GM20431 (cell line): Measurements from ENCODE around the gene TMIGD3.

ENCODE experiments used
- in situ Hi-C: fragments of 300-500 bp; cut with MseI, MboI; formaldehyde crosslinking; loops from one replicate; pipeline ENCODE4 v1.15.0; 2020; ENCODE audit warnings: low sequenced_read_pairs; ENCODE audit not compliant: unreplicated experiment

Gene TMIGD3

GRCh38 chr1:111511370-111511769, 7.9 kb upstream of the TMIGD3 start:
- in situ Hi-C loops, result loop anchor here (25.0 kb wide), 1 partner anchor 151 kb away; no protein-coding TSS in a partner anchor

- in situ Hi-C loops, result loop anchor here (25.0 kb wide), 1 partner anchor 152 kb away; no protein-coding TSS in a partner anchor
Observed at GRCh38 chr1:111509997-111510375, 6.6 kb upstream of the TMIGD3 start.

GRCh38 chr1:111507411-111508201, 4.2 kb upstream of the TMIGD3 start:
- in situ Hi-C loops, result loop anchor here (25.0 kb wide), 1 partner anchor 155 kb away; no protein-coding TSS in a partner anchor

GRCh38 chr1:111506561-111506960, 3.1 kb upstream of the TMIGD3 start:
- in situ Hi-C loops, result loop anchor here (25.0 kb wide), 1 partner anchor 156 kb away; no protein-coding TSS in a partner anchor

GRCh38 chr1:111505641-111506119, 2.2 kb upstream of the TMIGD3 start:
- in situ Hi-C loops, result loop anchor here (25.0 kb wide), 1 partner anchor 157 kb away; no protein-coding TSS in a partner anchor

- in situ Hi-C loops, result loop anchor here (25.0 kb wide), 1 partner anchor 158 kb away; no protein-coding TSS in a partner anchor
Observed at GRCh38 chr1:111504097-111504496, 664 bp upstream of the TMIGD3 start.

- in situ Hi-C loops, result loop anchor here (25.0 kb wide), 1 partner anchor 161 kb away; no protein-coding TSS in a partner anchor
Observed at GRCh38 chr1:111501645-111502044, 1.8 kb downstream of the TMIGD3 start.

GRCh38 chr1:111499026-111499785, 4.2 kb downstream of the TMIGD3 start:
- in situ Hi-C loops, result loop anchor here (10.0 kb wide), 1 partner anchor 246 kb away; no protein-coding TSS in a partner anchor

GRCh38 chr1:111497592-111497991, 5.8 kb downstream of the TMIGD3 start:
- in situ Hi-C loops, result loop anchor here (10.0 kb wide), 1 partner anchor 247 kb away; no protein-coding TSS in a partner anchor

GRCh38 chr1:111496398-111496797, 7.0 kb downstream of the TMIGD3 start:
- in situ Hi-C loops, result loop anchor here (10.0 kb wide), 1 partner anchor 248 kb away; no protein-coding TSS in a partner anchor

- in situ Hi-C loops, result loop anchor here (10.0 kb wide), 1 partner anchor 254 kb away; no protein-coding TSS in a partner anchor
Observed at GRCh38 chr1:111491070-111491469, 12.4 kb downstream of the TMIGD3 start.

- in situ Hi-C loops, result loop anchor here (10.0 kb wide), 1 partner anchor 255 kb away; no protein-coding TSS in a partner anchor
Observed at GRCh38 chr1:111490220-111490619, 13.2 kb downstream of the TMIGD3 start.

GRCh38 chr1:111489604-111490003, 13.8 kb downstream of the TMIGD3 start:
- in situ Hi-C loops, result loop anchor here (10.0 kb wide), 1 partner anchor 255 kb away; no protein-coding TSS in a partner anchor

- in situ Hi-C loops, result no loop called here
Observed at GRCh38 chr1:111488669-111489068, 14.8 kb downstream of the TMIGD3 start.

- in situ Hi-C loops, result no loop called here
Observed at GRCh38 chr1:111487133-111487532, 16.3 kb downstream of the TMIGD3 start.

- in situ Hi-C loops, result no loop called here
Observed at GRCh38 chr1:111486431-111486830, 17.0 kb downstream of the TMIGD3 start.

GRCh38 chr1:111484391-111485026, 18.9 kb downstream of the TMIGD3 start:
- in situ Hi-C loops, result no loop called here

- in situ Hi-C loops, result no loop called here
Observed at GRCh38 chr1:111483876-111484275, 19.6 kb downstream of the TMIGD3 start.

GRCh38 chr1:111483166-111483565, 20.3 kb downstream of the TMIGD3 start:
- in situ Hi-C loops, result no loop called here
